Right cardiac atrium (tissue), 5 donors: ENCODE data around the gene DNAJC19. TPM values are rescaled to one million over a fixed set of nuclear protein-coding genes. Genes with fewer than 3 reads are reported as not detected.
A peak's percentile ranks its signal among the peaks of the same experiment; 100 is the strongest.
"Not testable (repeated sequence)": the region's sequence is repeated elsewhere in the genome, so short reads cannot be mapped to it uniquely, and the experiment has no call there.

Experiments used
- ATAC-seq, 2 donors: fragments of 200-7000 bp; cut with Tn5 transposase; one replicate each; pipeline versions ENCODE4 v1.8.0 to v1.9.1; 2020; ENCODE audit warnings: moderate library complexity in 2 of 2, mild to moderate bottlenecking in 1 of 2
- DNase-seq, 3 donors: peaks; one replicate each; pipeline ENCODE4 v3.0.0-alpha.2; 2020
- H3K27ac ChIP-seq: one replicate; pipeline ENCODE4 v1.5.1; 2013; ENCODE audit warnings: mild to moderate bottlenecking, low read length, control low read depth, moderate library complexity
- H3K27me3 ChIP-seq: one replicate; pipeline ENCODE4 v1.6.1; 2013; ENCODE audit not compliant: control insufficient read depth, insufficient read depth
- H3K4me1 ChIP-seq: one replicate; pipeline ENCODE4 v1.6.1; 2013; ENCODE audit warnings: low read length; ENCODE audit not compliant: control insufficient read depth, insufficient read depth
- H3K4me3 ChIP-seq: one replicate; pipeline ENCODE4 v1.5.1; 2013; ENCODE audit warnings: low read length, control low read depth
- H3K9me3 ChIP-seq: one replicate; pipeline ENCODE4 v1.6.1; 2013; ENCODE audit warnings: low read length; ENCODE audit not compliant: control insufficient read depth
- WGBS: extraction: QIAGEN DNeasy Blood & Tissue Kit; methylation state at CpG from one replicate; pipeline ENCODE4 v1.1.7; 2013; 5-methylcytosine and 5-hydroxymethylcytosine counted together
- intact Hi-C, 4 donors: fragments of 100-400 bp; cut with DNase I; formaldehyde crosslinking; loops; one replicate each; pipeline versions ENCODE4 v1.11.0 to v1.14.0; 2022 to 2023
- polyA plus RNA-seq: library from polyadenylated mRNA; stranded (reverse); fragments of 200-250 nt; gene quantifications from one replicate; pipeline ENCODE4 v1.2.3, GENCODE V29; 2013
- total RNA-seq, 4 donors: library from RNA; stranded (reverse); fragmentation: NEBNext Ultra II Directional; extraction: Animal tissue kit (Norgen Biotek cat#: 25700); gene quantifications; one replicate each; pipeline ENCODE4 v1.2.1, GENCODE V29; 2021
- donor health status: healthy with polysubstance abuse.
- donor health status: DM: no; HTN: yes; CAD: no.
- donor health status: DM: no; HTN: no; CAD: no.
- donor health status: DM: no; HTN: yes; CAD: no; lungs with severe emphysema.
- donor health status: DM: yes; HTN: yes; CAD: no.

The DNAJC19 gene
- total and polyA plus RNA-seq, 5 donors: 63.9 to 106 (median 85.1) TPM

DNA sequence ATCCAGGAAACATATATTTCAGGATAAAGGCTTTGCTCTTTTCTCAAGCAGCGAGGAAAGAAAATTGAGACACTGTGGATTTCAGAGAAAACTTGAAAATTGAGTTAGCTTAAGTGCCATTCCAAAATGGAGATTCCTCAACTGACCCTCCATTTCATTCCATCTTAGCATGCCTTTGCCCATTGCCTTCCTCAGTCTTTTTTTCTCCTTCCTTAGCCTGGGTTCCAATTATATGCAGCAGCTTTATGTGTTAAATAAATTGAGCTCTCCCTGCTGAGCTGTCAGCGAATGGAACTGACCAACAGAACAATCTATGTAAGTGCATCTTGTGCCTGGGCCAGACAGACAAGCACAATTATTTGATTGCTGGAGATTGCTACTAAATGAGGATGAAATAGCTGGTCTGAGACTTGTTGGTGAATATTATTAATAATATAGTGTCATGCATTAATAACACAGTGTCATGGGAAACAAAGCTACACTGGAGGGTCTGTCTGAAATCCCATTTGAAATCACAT is 6.9 kb upstream of the DNAJC19 start:
- ATAC-seq (no peak), DNase-seq (no peak)
- Histone ChIP-seq H3K4me3 (no peak overlapping the region), H3K27me3 (no peaks in the 10 kb centered on the region), H3K4me1 (no peaks in the 10 kb centered on the region), H3K27ac (no peak overlapping the region), H3K9me3 (no peaks in the 10 kb centered on the region)
- intact Hi-C loops: no loop called here
- 84% methylated on average over 2 of the region's 2 CpGs for WGBS

GRCh38 chr3:180990505-180990904 is 969 bp upstream of the DNAJC19 start:
- Histone ChIP-seq H3K9me3 (no peaks in the 10 kb centered on the region), H3K4me3 (peak overlapping the region; percentile 96), H3K27me3 (no peaks in the 10 kb centered on the region), H3K4me1 (no peaks in the 10 kb centered on the region), H3K27ac (no peak overlapping the region)
- DNase-seq: no peak
- ATAC-seq: no peak
- intact Hi-C loops: no loop called here
- WGBS: 22% methylated on average over 2 of the region's 2 CpGs

DNA sequence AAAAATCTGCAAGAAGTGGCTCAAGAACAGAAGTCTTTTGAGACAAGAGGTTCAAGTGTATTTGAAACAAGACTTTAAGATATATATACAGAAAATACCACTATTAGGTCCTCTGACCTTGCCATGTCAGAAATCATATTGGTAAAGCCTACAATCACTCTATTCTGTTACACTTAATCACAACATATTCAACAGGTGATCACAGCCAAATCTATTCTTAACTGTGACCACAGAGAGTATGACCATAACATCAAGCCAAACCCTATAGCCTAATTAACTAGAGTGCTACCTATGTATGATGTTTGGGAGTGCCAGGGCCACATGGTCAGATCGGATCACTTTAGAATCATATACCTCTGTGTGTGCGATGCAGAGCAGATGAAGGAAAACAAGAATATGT is 2.2 kb downstream of the DNAJC19 start:
- H3K4me1 ChIP-seq: no peaks in the 10 kb centered on the region
- H3K4me3 ChIP-seq: no peak overlapping the region
- H3K27ac ChIP-seq: no peak overlapping the region
- 95% methylated on average over 2 of the region's 2 CpGs for WGBS
- no peaks in the 10 kb centered on the region for H3K9me3 ChIP-seq
- DNase-seq (no peak), ATAC-seq (no peak)
- H3K27me3 ChIP-seq: no peaks in the 10 kb centered on the region
- intact Hi-C loops: no loop called here

- H3K4me1 ChIP-seq, ATAC-seq, H3K9me3 ChIP-seq, H3K4me3 ChIP-seq, H3K27ac ChIP-seq, H3K27me3 ChIP-seq, DNase-seq, intact Hi-C loops: not testable (repeated sequence)
- WGBS: 93% methylated on average over 10 of the region's 10 CpGs
Observed at GRCh38 chr3:180986366-180986765, 3.2 kb downstream of the DNAJC19 start.

DNA sequence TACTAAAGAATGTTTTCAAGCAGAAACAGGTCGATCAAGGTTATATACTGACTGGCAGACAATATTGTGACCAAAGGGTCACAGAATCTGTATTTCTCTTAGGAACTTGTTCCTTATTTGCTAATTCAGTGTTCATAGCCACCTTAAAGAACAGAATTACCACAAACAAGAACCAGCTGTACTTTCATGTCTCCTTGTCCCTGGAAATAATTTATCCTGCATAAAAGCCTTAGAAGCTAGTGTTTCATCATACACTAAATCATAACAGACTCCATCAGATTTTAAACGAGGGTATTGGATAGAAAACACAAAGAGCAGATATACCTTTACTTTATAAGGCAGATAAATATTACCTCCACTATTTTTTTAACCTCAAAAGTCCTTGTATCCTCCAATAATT is 6.4 kb downstream of the DNAJC19 start:
- H3K4me3 ChIP-seq: no peak overlapping the region
- no peak overlapping the region for H3K27ac ChIP-seq
- intact Hi-C loops: no loop called here
- no peaks in the 10 kb centered on the region for H3K27me3 ChIP-seq
- WGBS: 81% methylated on average over 2 of the region's 2 CpGs
- no peak for DNase-seq
- no peaks in the 10 kb centered on the region for H3K4me1 ChIP-seq
- no peak for ATAC-seq
- no peaks in the 10 kb centered on the region for H3K9me3 ChIP-seq

- ATAC-seq (no peak), DNase-seq (no peak)
- Histone ChIP-seq H3K9me3 (no peaks in the 10 kb centered on the region), H3K4me3 (no peak overlapping the region), H3K27ac (no peak overlapping the region), H3K27me3 (no peaks in the 10 kb centered on the region), H3K4me1 (no peaks in the 10 kb centered on the region)
- 85% methylated on average over 2 of the region's 2 CpGs for WGBS
- intact Hi-C loops: no loop called here
Observed at GRCh38 chr3:180981912-180982311, 7.6 kb downstream of the DNAJC19 start.

DNA sequence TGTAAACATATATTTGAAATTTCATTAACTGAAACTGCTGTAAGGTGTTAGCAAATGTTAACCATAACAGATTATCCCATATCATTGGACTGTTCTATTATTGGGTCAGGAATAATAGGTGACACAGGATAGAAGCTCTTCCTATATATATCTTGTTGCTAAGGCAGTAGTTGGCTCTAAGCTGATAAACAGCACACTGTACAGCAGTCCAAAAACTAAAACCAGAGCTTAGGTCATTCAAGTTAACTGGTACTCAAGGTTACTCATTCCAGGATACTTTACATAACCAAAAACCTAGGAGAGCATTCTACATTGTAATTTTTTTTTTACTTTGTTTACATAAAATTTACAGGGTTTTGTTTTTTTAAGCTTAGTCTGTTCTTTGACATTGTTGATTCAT is 8.9 kb downstream of the DNAJC19 start:
- no peaks in the 10 kb centered on the region for H3K9me3 ChIP-seq
- H3K4me1 ChIP-seq: no peaks in the 10 kb centered on the region
- DNase-seq: no peak
- peak; percentile 93 for ATAC-seq
- no peaks in the 10 kb centered on the region for H3K27me3 ChIP-seq
- no peak overlapping the region for H3K4me3 ChIP-seq
- intact Hi-C loops: no loop called here
- H3K27ac ChIP-seq: no peak overlapping the region

DNA sequence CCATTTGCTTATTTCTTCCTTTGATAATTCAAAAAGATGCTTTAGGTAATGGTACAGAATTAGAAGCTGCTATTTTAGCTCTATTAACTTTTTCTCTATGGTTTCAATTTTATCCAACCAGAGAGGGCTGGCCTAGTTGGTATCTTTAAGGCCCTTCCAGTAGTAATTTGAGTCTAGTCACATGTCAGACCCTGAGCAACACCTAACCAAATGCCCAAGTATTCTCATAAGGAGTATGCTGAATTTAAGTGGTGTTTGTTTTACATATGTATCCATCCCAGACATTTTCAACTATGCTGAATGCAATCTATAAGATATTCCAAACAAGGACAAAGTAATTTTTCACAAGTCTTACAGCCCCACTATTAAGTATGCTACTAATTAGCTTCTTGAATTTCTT is 9.6 kb downstream of the DNAJC19 start:
- intact Hi-C loops: no loop called here
- H3K4me3 ChIP-seq: no peak overlapping the region
- H3K27ac ChIP-seq: no peak overlapping the region
- no peaks in the 10 kb centered on the region for H3K4me1 ChIP-seq
- ATAC-seq: peak in 1 of 2 donors; percentile 32
- H3K27me3 ChIP-seq: no peaks in the 10 kb centered on the region
- H3K9me3 ChIP-seq: no peaks in the 10 kb centered on the region
- DNase-seq: no peak

DNA sequence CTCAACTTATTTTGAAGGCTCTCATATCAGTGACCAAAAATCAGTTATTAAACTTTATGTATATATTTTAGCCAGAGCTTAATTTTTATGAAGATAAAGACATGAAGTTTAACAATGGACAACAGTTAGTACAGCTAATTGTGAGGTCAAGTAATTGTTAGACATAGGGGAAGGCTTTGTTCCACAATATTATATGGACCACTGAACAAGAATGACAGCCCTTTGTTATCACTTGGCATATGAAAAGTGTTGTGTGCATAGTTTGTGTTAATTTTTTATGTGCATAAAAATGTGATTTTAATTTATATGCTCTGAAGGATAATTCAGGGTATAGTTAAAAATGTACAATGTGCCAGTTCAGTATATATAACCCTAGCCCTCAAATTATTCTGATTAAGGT is 12.0 kb downstream of the DNAJC19 start:
- Histone ChIP-seq H3K9me3 (no peaks in the 10 kb centered on the region), H3K27ac (no peak overlapping the region), H3K4me3 (no peak overlapping the region), H3K27me3 (no peaks in the 10 kb centered on the region), H3K4me1 (no peaks in the 10 kb centered on the region)
- intact Hi-C loops: no loop called here
- DNase-seq (no peak), ATAC-seq (no peak)

DNA sequence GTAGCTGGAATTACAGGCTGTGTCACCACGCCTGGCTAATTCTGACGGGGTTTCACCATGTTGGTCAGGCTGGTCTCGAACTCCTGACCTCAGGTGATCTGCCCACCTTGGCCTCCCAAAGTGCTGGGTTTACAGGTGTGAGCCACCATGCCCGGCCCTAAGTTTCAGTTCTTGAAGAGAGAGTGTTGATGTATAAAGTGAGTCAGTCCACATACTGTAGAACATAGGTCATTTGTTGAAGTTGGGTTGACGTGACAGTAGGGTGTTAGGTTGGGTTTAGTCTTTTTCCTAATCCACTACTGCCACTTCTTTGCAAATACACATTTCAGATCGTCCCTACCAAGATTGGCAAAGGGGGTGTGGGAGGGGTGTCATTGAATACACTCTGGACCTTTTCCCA is 15.2 kb downstream of the DNAJC19 start:
- Histone ChIP-seq H3K9me3 (no peaks in the 10 kb centered on the region), H3K4me3 (no peak overlapping the region), H3K27ac (no peak overlapping the region), H3K4me1 (no peaks in the 10 kb centered on the region), H3K27me3 (no peaks in the 10 kb centered on the region)
- ATAC-seq: no peak
- 93% methylated on average over 6 of the region's 6 CpGs for WGBS
- DNase-seq: no peak
- intact Hi-C loops: no loop called here

DNA sequence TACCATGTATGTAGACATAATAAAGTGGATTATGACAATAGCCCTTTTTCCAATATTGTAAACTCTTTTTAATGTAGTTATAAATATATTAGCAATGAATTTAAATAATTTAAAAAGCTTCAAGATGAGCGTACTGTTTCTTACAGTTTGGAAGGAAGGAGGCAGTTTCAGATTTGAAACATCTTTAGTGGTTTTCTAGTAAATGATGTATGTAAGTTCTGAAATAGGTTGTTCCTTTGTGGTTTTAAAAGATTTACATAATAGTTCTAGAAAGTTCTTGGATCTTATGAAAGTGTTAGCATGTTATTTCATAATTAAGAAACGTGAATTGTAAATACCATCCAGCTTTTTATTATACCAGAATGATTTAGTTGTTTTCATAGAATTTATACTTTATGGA is 16.0 kb downstream of the DNAJC19 start:
- DNase-seq: no peak
- no peaks in the 10 kb centered on the region for H3K9me3 ChIP-seq
- ATAC-seq: no peak
- H3K27ac ChIP-seq: no peak overlapping the region
- intact Hi-C loops: no loop called here
- no peak overlapping the region for H3K4me3 ChIP-seq
- H3K4me1 ChIP-seq: no peaks in the 10 kb centered on the region
- H3K27me3 ChIP-seq: no peaks in the 10 kb centered on the region
- 86% methylated on average over 2 of the region's 2 CpGs for WGBS

DNA sequence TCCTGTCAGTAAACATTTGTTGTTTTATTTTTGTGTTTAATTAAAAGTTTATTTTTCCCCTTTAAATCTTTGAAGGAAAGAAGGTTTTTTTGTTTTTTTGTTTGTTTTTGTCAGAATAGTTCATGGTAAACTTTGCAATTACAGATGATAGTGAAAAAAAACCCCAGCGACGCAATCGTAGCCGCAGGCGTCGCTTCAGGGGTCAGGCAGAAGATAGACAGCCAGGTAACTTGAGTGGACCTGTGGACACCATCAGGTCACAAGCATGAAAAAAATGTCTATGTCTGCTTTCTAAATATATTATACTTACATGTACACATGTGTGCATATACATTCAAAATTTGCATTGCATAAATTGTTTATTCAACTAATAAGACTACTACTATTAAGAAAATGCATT is 18.6 kb downstream of the DNAJC19 start:
- ATAC-seq: no peak
- Histone ChIP-seq H3K9me3 (no peaks in the 10 kb centered on the region), H3K27ac (no peak overlapping the region), H3K4me1 (no peaks in the 10 kb centered on the region), H3K4me3 (no peak overlapping the region), H3K27me3 (no peaks in the 10 kb centered on the region)
- 97% methylated on average over 6 of the region's 6 CpGs for WGBS
- DNase-seq: no peak
- intact Hi-C loops: no loop called here
